CD14-positive monocyte (primary cell): ENCODE data around the gene ADAMTS13. TPM values are rescaled to one million over a fixed set of nuclear protein-coding genes. Genes with fewer than 3 reads are reported as not detected.

Experiments used
- DNase-seq, 3 donors: peaks; one replicate each; pipeline ENCODE4 v3.0.0-alpha.2; 2011 to 2022
- H2AFZ ChIP-seq: 2 replicates; pipeline ENCODE4 v1.6.0; 2012; ENCODE audit warnings: mild to moderate bottlenecking, low read depth, low read length, inconsistent platforms; ENCODE audit not compliant: insufficient read depth, poor library complexity, severe bottlenecking
- H3K27ac ChIP-seq, 2 donors: 1 replicate in 1 of 2; 2 replicates in 1 of 2; pipeline ENCODE4 v1.5.1; 2012 to 2013; ENCODE audit warnings: low read length in 2 of 2, control low read depth in 1 of 2, inconsistent platforms in 1 of 2, low read depth in 1 of 2, mild to moderate bottlenecking in 1 of 2
- H3K27me3 ChIP-seq, 2 donors: one replicate each; pipeline versions ENCODE4 v1.6.0 to v1.6.1; 2011 to 2013; ENCODE audit warnings: low read length in 2 of 2; ENCODE audit not compliant: control insufficient read depth in 2 of 2, insufficient read depth in 2 of 2
- H3K36me3 ChIP-seq, 2 donors: replicated peaks in 1 of 2; 1 replicate in 1 of 2; 2 replicates in 1 of 2; pipeline versions ENCODE4 v1.5.1 to v1.6.1; 2012 to 2013; ENCODE audit warnings: low read length in 2 of 2, control low read depth in 1 of 2, inconsistent platforms in 1 of 2, mild to moderate bottlenecking in 1 of 2; ENCODE audit not compliant: insufficient read depth in 2 of 2, control insufficient read depth in 1 of 2
- H3K4me1 ChIP-seq, 2 donors: 1 replicate in 1 of 2; 2 replicates in 1 of 2; pipeline versions ENCODE4 v1.5.1 to v1.6.1; 2012 to 2013; ENCODE audit warnings: low read length in 2 of 2, control low read depth in 1 of 2, inconsistent platforms in 1 of 2, mild to moderate bottlenecking in 1 of 2, moderate library complexity in 1 of 2; ENCODE audit not compliant: insufficient read depth in 2 of 2, control insufficient read depth in 1 of 2
- H3K4me2 ChIP-seq: replicated peaks from 2 replicates; pipeline ENCODE3; 2012; ENCODE audit warnings: low read length, moderate library complexity, mild to moderate bottlenecking; ENCODE audit not compliant: poor library complexity, severe bottlenecking; ENCODE audit errors: extremely low read depth
- H3K4me3 ChIP-seq, 3 experiments: fragments of 200-600 bp in 1 of 3; sonication (generic) in 1 of 3; replicated peaks in 1 of 3; 1 replicate in 2 of 3; 2 replicates in 1 of 3; pipeline ENCODE4 v1.5.1; 2011 to 2013; ENCODE audit warnings: low read length in 3 of 3, mild to moderate bottlenecking in 3 of 3, control low read depth in 2 of 3, low read depth in 2 of 3, inconsistent platforms in 1 of 3, moderate library complexity in 1 of 3
- H3K79me2 ChIP-seq: 2 replicates; pipeline ENCODE4 v1.6.0; 2012; ENCODE audit warnings: mild to moderate bottlenecking, control low read depth, inconsistent platforms, low read length, moderate library complexity; ENCODE audit not compliant: insufficient read depth
- H3K9ac ChIP-seq: 2 replicates; pipeline ENCODE4 v1.6.0; 2017; ENCODE audit warnings: low read length, mild to moderate bottlenecking; ENCODE audit not compliant: insufficient read depth, poor library complexity, severe bottlenecking
- H3K9me3 ChIP-seq, 2 donors: replicated peaks in 1 of 2; 1 replicate in 1 of 2; 2 replicates in 1 of 2; pipeline versions ENCODE4 v1.5.1 to v1.6.1; 2012 to 2013; ENCODE audit warnings: low read length in 2 of 2, control low read depth in 1 of 2; ENCODE audit not compliant: control insufficient read depth in 1 of 2, insufficient read depth in 1 of 2
- H4K20me1 ChIP-seq: 2 replicates; pipeline ENCODE4 v1.6.0; 2012; ENCODE audit warnings: mild to moderate bottlenecking, low read length, control low read depth, moderate library complexity; ENCODE audit not compliant: insufficient read depth
- H3K27ac Mint-ChIP-seq, 7 donors: one replicate each; pipeline ENCODE4 v1.8.0; 2020; ENCODE audit warnings: mild to moderate bottlenecking in 7 of 7, mixed read lengths in 7 of 7, moderate library complexity in 6 of 7, inconsistent platforms in 2 of 7
- H3K27me3 Mint-ChIP-seq, 3 donors: one replicate each; pipeline ENCODE4 v1.8.0; 2021 to 2022; ENCODE audit warnings: low read depth in 3 of 3, mild to moderate bottlenecking in 3 of 3, mixed read lengths in 3 of 3, moderate library complexity in 3 of 3, inconsistent platforms in 1 of 3
- H3K36me3 Mint-ChIP-seq, 2 donors: one replicate each; pipeline ENCODE4 v1.8.0; 2020; ENCODE audit warnings: mixed read lengths in 2 of 2, inconsistent platforms in 1 of 2, mild to moderate bottlenecking in 1 of 2
- H3K4me1 Mint-ChIP-seq: one replicate; pipeline ENCODE4 v1.8.0; 2020; ENCODE audit warnings: mild to moderate bottlenecking, mixed read lengths
- H3K4me3 Mint-ChIP-seq, 2 donors: one replicate each; pipeline ENCODE4 v1.8.0; 2020; ENCODE audit warnings: mild to moderate bottlenecking in 2 of 2, mixed read lengths in 2 of 2, moderate library complexity in 1 of 2
- H3K9me3 Mint-ChIP-seq, 7 donors: one replicate each; pipeline ENCODE4 v1.8.0; 2020 to 2022; ENCODE audit warnings: mixed read lengths in 7 of 7, mild to moderate bottlenecking in 6 of 7, moderate library complexity in 6 of 7, inconsistent platforms in 2 of 7
- WGBS: methylation state at CpG from one replicate; pipeline ENCODE4 v1.1.5; 2013; ENCODE audit warnings: missing lambda C conversion rate; ENCODE audit not compliant: insufficient coverage; 5-methylcytosine and 5-hydroxymethylcytosine counted together
- intact Hi-C, 2 donors: fragments of 100-400 bp; cut with micrococcal nuclease; formaldehyde crosslinking; loops; one replicate each; pipeline versions ENCODE4 v1.15.0 to v1.15.1; 2023
- polyA plus RNA-seq, 3 donors: library from polyadenylated mRNA; depleted of rRNA in 1 of 3; unstranded in 2 of 3; stranded (reverse) in 1 of 3; fragments of 300-500 nt in 2 of 3; fragments of >200 nt in 1 of 3; fragmentation: Illumina TruSeq in 2 of 3; gene quantifications; 1 replicate in 2 of 3; 2 replicates in 1 of 3; pipeline ENCODE4 v1.2.3, GENCODE V29; 2012 to 2021
- TF ChIP-seq, protein P1 (sequence below): fragments of 200-600 bp; IDR thresholded peaks from one replicate; pipeline ENCODE4 v1.8.0; 2022; ENCODE audit warnings: antibody characterized with exemption, mild to moderate bottlenecking

Gene ADAMTS13
- polyA plus RNA-seq, 3 donors: 0.77 TPM; not detected in 2

GRCh38 chr9:133382507-133383141 is 39.5 kb upstream of the ADAMTS13 start:
- Mint-ChIP-seq H3K27me3 (peaks cover 2 to 5% (median 5%) of the 10 kb centered on the region in 3 donors), H3K27ac (no peak overlapping the region), H3K36me3 (no peaks in the 10 kb centered on the region), H3K4me3 (no peak overlapping the region), H3K4me1 (peaks cover 11% of the 10 kb centered on the region), H3K9me3 (no peaks in the 10 kb centered on the region)
- WGBS: 96% methylated on average over 4 of the region's 4 CpGs
- no peaks in the 10 kb centered on the region for H3K79me2 ChIP-seq
- H3K27ac ChIP-seq: no peak overlapping the region
- H3K9ac ChIP-seq: no peak overlapping the region
- no peak overlapping the region for H3K4me3 ChIP-seq
- no peaks in the 10 kb centered on the region for H3K9me3 ChIP-seq
- H3K4me2 ChIP-seq: no peak overlapping the region
- DNase-seq: no peak
- intact Hi-C loops: no loop called here
- H3K4me1 ChIP-seq: peaks cover 0 to 5% of the 10 kb centered on the region in 2 donors
- TF ChIP-seq, protein P1, sequence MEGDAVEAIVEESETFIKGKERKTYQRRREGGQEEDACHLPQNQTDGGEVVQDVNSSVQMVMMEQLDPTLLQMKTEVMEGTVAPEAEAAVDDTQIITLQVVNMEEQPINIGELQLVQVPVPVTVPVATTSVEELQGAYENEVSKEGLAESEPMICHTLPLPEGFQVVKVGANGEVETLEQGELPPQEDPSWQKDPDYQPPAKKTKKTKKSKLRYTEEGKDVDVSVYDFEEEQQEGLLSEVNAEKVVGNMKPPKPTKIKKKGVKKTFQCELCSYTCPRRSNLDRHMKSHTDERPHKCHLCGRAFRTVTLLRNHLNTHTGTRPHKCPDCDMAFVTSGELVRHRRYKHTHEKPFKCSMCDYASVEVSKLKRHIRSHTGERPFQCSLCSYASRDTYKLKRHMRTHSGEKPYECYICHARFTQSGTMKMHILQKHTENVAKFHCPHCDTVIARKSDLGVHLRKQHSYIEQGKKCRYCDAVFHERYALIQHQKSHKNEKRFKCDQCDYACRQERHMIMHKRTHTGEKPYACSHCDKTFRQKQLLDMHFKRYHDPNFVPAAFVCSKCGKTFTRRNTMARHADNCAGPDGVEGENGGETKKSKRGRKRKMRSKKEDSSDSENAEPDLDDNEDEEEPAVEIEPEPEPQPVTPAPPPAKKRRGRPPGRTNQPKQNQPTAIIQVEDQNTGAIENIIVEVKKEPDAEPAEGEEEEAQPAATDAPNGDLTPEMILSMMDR: no peak
- no peaks in the 10 kb centered on the region for H4K20me1 ChIP-seq
- H3K27me3 ChIP-seq: no peaks in the 10 kb centered on the region
- H2AFZ ChIP-seq: no peak overlapping the region
- H3K36me3 ChIP-seq: no peaks in the 10 kb centered on the region

DNA sequence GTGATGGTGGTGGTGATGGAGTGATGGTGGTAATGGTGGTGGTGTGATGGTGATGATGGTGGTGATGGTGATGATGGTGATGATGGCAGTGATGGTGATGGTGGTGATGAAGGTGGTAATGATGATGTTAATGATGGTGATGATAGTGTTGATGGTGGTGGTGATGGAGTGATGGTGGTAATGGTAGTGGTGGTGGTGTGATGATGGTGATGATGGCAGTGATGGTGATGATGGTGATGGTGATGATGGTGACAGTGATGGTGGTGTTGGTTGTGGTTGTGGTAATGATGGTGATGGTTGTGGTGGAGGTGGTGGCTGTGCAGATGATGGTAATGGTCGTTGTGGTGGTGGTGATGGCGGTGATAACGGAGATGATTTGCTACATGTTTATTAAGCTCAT is 38.7 kb upstream of the ADAMTS13 start:
- Mint-ChIP-seq H3K27me3 (peaks cover 2 to 4% (median 3%) of the 10 kb centered on the region in 3 donors), H3K36me3 (no peaks in the 10 kb centered on the region), H3K9me3 (no peaks in the 10 kb centered on the region), H3K4me3 (no peak overlapping the region), H3K4me1 (peaks cover 6% of the 10 kb centered on the region), H3K27ac (no peak overlapping the region)
- Histone ChIP-seq H3K9ac (no peak overlapping the region), H2AFZ (no peak overlapping the region), H3K27me3 (no peaks in the 10 kb centered on the region), H3K4me3 (no peak overlapping the region), H3K9me3 (no peaks in the 10 kb centered on the region), H3K4me2 (no peak overlapping the region), H3K27ac (no peak overlapping the region), H3K79me2 (no peaks in the 10 kb centered on the region), H3K36me3 (no peaks in the 10 kb centered on the region), H4K20me1 (no peaks in the 10 kb centered on the region), H3K4me1 (peaks cover 0 to 4% of the 10 kb centered on the region in 2 donors)
- WGBS: 93% methylated on average over 3 of the region's 3 CpGs
- intact Hi-C loops: no loop called here
- no peak for DNase-seq
- TF ChIP-seq, protein P1: no peak
